HG02852 (cell line): ENCODE measurements around the gene WARS2.
"Not testable (repeated sequence)": the region's sequence is repeated elsewhere in the genome, so short reads cannot be mapped to it uniquely, and the experiment has no call there.

Source experiments
- ATAC-seq: cut with Tn5 transposase; IDR thresholded peaks from one replicate; pipeline ENCODE4 v1.9.1; 2021; ENCODE audit warnings: mild to moderate bottlenecking, moderate library complexity; ENCODE audit not compliant: unreplicated experiment

The WARS2 gene

DNA sequence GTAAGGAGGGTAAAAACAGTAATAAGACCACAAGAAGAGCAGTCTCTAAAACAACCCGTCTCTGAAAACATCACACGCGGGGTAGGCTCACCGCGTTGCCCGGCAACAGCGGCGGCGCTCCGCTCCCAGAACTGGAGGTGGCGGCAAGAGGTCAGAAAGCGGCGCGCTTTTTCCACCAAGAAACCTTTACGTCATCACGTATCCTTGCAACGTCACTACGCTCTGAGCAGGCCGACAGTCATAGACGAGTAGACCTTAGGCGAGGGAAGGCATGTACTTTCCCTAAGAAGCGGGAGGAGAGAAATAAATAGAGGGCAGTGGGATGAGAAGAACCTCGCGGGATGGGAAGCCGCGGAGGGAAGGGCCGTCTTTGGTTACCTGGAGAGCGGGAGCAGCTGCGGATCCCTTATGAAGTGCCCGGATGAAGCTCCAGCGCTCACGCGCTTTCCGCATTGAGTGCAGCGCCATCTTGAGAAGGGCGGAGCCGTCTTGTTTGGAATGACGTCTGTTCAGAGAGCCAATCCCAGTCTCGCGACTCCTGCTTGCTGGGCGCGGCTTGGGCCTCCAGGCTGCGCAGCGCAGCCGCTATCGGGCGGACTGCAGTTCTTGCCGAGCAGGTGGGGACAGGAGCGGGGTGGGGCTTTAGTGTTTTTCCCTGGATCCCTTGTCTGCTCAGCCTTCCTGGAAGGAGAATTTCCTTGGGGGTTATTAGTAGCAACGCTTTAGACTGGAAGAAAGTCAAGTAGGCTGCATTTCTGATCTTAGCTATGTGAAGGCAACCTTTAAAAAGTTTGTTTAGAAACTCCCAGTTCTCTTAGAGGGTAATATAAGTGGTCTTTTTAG lies at the start of gene WARS2:
TSS of gene WARS2 (minus strand) at position 477 of the 843 bp plus-strand sequence. CDS start at position 468, 9 bp downstream.
- ATAC-seq: peak; percentile 95

GRCh38 chr1:119188926-119189325 lies 48.5 kb upstream of the WARS2 start:
- no peak for ATAC-seq

DNA sequence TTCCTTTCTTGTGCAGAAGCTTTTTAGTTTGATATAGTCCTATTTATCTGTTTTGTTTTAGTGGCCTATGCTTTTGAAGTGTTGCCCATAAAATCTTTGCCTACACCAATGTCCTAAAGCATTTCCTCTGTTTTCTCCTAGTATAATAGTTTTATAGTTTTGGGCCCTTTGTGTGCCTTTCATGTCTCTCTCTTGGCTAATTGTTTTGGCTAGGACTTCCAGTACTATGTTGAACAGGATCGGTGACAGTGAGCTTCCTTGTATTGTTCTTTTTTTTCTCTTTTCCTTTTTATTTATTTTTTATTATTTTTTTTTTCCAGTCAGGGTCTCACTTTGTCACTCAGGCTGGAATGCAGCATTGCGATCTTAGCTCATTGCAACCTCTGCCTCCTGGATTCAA lies 47.0 kb upstream of the WARS2 start:
- ATAC-seq: no peak

- ATAC-seq: no peak
Observed at GRCh38 chr1:119186471-119186870, 46.0 kb upstream of the WARS2 start.

- ATAC-seq: no peak
Observed at GRCh38 chr1:119184972-119185371, 44.5 kb upstream of the WARS2 start.

- ATAC-seq: no peak
Observed at GRCh38 chr1:119181218-119181617, 40.8 kb upstream of the WARS2 start.

DNA sequence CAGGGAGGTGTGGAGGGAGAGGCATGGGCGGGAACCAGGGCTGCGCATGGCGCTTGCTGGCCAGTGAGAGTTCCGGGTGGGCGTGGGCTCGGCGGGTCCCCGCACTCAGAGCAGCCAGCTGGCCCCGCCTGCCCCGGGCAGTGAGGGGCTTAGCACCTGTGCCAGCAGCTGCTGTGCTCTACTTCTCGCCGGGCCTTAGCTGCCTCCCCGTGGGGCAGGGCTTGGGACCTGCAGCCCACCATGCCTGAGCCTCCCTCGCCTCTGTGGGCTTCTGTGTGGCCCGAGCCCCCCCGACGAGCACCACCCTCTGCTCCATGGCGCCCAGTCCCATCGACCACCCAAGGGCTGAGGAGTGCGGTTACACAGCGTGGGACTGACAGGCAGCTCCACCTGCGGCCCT lies 38.6 kb upstream of the WARS2 start:
- no peak for ATAC-seq

DNA sequence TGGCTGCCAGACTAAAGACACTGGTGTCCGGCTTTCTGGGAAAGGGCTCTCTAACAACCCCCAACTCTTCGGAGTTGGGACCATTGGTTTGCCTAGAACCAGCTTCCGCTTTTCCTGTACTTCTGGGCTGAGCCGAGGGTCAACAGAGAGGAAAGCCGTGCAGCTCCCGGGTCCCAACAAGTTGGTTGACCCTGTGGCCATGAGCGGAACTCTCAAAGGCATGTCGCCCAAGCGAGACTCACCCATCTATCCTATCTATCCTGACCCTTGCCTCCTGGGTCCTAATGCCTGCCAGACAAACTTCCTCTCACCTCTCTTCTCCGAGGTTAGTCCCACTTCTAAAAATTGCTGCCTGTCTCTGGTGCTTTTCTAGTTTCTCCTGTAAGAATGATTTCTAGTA lies 32.5 kb upstream of the WARS2 start:
- not testable (repeated sequence) for ATAC-seq

- ATAC-seq: not testable (repeated sequence)
Observed at GRCh38 chr1:119171381-119172010, 31.0 kb upstream of the WARS2 start.

DNA sequence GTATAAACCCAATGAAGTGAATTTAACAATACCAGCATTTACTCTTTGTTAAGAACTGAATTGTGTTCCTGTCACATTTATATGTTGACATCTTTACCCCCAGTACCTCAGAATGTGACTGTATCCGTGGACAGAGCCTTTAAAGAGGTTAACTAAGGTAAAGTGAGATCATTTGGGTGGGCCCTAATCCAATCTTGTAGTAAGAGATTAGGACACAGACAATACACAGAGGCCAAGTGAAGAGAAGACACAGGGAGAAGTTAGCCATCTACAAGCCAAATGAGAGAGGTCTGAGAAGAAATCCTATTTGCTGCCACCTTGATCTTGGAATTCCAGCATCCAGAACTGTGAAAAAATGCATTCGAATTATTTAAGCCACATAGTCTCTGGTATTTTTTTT lies 22.9 kb upstream of the WARS2 start:
- no peak for ATAC-seq

DNA sequence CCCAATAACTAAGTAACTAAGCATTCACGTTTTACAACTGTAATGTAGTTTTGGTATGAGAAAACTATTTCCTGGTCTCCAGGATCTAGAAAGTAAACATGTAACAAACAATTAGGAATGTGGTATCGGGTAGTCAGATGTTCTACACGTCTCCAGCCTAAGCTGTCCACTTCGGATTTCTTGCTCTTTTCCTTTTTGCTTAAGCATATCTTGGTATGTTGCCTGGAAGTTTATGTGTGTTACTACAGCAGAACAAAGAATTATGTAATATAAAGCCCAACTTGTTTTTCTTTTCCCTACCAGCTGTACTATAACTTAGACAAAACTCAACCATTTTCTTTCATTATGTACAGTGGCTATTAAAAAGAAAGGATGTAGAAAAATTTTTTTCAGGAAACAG lies 20.4 kb upstream of the WARS2 start:
- ATAC-seq: no peak

- no peak for ATAC-seq
Observed at GRCh38 chr1:119160409-119160808, 20.0 kb upstream of the WARS2 start.

DNA sequence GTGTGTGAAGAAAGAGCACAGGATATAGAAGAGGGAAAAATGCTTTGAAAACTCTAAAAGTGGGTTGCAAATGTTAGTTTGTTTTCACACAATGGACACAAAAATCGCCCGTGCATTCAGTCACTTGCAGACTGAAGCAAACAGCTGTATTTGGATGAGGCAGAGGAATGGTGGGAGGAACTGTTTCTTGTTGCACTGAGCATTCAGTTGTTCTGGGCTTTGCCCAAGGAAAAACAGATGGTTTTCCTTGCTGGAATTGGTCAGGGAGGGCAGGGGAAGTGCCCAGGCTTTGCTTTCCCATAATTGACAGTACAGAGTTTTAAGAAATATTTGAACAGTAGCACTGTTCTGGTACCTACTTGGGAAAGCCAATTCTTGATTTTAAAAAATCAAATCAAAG lies 19.5 kb upstream of the WARS2 start:
- ATAC-seq: no peak

GRCh38 chr1:119159111-119159510 lies 18.7 kb upstream of the WARS2 start:
- no peak for ATAC-seq

GRCh38 chr1:119156761-119157160 lies 16.3 kb upstream of the WARS2 start:
- not testable (repeated sequence) for ATAC-seq

DNA sequence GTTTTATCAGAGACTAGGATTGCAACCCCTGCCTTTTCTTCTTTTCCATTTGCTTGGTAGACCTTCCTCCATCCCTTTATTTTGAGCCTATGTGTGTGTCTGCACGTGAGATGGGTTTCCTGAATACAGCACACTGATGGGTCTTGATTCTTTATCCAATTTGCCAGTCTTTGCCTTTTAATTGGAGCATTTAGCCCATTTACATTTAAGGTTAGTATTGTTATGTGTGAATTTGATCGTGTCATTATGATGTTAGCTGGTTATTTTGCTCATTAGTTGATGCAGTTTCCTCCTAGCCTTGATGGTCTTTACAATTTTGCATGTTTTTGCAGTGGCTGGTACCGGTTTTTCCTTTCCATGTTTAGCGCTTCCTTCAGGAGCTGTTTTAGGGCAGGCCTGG lies 14.6 kb upstream of the WARS2 start:
- ATAC-seq: not testable (repeated sequence)

GRCh38 chr1:119150150-119150549 lies 9.7 kb upstream of the WARS2 start:
- ATAC-seq: no peak

DNA sequence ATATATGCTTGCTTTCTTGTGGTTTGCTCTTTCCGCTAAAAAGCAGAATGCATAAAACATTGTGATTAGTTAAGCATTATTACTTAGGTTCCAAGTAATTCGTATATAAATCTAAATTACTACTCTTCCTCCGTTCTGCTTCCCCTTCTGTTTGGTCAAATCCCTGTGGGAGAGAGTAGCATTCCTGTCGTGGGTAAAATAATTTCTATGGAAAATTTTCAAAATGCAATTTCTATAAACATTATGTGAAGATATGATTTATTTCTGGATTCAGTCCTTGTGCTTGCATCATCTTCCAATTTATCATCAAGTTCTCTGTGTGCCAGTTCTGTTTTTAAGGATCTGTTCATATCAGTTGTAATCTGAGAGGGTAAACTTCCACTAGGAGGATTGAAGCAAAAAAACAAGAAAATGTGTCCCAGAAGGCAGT lies 7.2 kb upstream of the WARS2 start:
- ATAC-seq: no peak

- ATAC-seq: no peak
Observed at GRCh38 chr1:119146466-119146865, 6.0 kb upstream of the WARS2 start.

DNA sequence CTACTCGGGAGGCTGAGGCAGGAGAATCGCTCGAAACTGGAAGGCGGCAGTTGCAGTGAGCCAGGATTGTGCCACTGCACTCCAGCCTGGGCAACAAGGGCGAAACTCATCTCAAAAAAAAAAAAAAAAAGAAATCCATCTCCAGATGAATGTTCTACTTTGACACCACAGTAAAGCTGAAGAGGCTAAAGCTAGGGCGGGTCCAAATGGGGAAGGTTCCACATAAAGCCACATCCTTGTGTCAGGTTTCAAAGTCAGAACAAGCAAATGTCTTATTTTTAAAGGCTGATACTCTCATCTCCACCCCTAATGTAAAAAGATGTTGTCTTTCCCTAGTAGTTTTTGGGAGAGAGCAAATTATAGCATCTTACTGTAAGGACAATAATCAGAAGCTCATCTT lies 4.4 kb upstream of the WARS2 start:
- ATAC-seq: no peak

DNA sequence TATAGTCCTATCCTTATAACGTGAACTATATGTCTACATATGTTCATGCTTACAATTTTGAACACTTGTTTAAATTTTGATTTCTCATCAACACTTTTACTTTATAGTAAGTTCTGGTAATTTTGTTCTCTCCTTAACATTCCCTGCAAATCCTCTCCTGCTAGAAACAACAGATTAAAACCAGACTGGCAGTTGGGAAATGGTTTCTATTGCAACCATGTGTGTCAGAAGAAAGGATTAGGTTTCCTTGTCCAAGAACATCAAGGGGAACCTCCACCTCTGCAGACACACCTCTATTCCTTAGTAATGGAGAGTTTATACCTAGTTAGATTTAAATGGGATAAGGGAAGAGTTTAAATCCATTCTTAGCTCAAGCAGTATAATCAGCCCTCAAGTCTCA lies 3.3 kb upstream of the WARS2 start:
- no peak for ATAC-seq

DNA sequence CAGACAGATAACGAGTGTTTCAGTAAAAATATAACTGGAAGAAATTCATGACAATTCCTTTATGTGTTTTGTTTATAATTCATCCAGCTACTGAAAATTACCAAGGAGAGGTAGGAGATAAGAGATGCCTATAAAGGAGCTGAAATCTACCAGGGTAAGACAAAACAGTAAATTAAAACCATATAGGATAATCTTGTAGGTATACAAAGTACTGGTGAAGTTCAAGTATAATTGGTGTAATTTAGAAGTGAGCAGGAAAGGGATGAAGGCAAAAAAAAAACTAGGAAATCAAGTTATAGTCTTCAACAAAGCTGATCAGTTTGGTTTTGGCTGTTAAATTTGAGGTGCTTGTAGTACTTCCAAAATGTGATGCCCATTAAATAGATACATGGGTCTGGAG lies 1.2 kb upstream of the WARS2 start:
- ATAC-seq: no peak
